ENCODE measurements around the gene UQCC5.
A peak's percentile ranks its signal among the peaks of the same experiment; 100 is the strongest.

The UQCC5 gene

DNA sequence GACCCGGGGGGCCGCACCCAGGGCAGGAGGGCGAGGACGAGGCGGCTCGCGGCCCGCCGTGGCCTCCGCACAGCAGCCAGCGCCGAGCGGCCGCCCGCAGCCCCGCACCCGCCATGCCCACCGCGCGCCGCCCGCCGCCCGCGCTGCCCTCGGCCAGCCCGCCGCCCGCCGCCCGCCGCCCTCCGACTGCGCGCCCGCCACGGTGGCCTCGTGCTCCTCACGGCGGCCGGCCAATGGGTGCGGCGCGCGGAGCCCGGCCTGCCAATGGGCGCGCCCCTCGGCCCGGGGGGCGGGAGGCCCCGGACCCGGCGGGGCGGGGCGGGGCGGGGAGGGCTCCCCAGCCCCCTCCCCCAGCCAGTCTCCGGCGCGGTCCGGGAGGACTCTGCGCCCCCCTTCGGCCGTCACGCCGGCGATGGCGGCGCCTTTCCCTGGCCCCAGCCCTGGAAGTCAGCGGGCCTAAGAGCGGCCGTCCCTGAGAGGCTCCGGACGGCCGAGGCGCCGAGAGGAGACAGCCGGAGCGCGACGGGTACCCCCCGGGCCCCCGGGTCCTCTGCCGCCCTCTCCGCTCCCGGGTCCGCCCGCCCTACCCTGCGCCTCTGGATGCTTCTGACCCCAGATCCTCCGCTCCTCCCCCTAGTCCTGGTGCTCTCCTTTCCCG, 2.7 kb upstream of the UQCC5 start, which contains the start of gene NT5DC2:
TSS of gene NT5DC2 (minus strand) at position 235 of the 658 bp plus-strand sequence. CDS start at position 115, 120 bp downstream.
- TF ChIP-seq, protein P1, sequence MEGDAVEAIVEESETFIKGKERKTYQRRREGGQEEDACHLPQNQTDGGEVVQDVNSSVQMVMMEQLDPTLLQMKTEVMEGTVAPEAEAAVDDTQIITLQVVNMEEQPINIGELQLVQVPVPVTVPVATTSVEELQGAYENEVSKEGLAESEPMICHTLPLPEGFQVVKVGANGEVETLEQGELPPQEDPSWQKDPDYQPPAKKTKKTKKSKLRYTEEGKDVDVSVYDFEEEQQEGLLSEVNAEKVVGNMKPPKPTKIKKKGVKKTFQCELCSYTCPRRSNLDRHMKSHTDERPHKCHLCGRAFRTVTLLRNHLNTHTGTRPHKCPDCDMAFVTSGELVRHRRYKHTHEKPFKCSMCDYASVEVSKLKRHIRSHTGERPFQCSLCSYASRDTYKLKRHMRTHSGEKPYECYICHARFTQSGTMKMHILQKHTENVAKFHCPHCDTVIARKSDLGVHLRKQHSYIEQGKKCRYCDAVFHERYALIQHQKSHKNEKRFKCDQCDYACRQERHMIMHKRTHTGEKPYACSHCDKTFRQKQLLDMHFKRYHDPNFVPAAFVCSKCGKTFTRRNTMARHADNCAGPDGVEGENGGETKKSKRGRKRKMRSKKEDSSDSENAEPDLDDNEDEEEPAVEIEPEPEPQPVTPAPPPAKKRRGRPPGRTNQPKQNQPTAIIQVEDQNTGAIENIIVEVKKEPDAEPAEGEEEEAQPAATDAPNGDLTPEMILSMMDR (IDR thresholded peaks at IDR 0.05; ENCODE audit: low read depth, low read length): peak; percentile 14
- DNase-seq (ENCODE audit: extremely low read depth, low read depth): peak; percentile 39

DNA sequence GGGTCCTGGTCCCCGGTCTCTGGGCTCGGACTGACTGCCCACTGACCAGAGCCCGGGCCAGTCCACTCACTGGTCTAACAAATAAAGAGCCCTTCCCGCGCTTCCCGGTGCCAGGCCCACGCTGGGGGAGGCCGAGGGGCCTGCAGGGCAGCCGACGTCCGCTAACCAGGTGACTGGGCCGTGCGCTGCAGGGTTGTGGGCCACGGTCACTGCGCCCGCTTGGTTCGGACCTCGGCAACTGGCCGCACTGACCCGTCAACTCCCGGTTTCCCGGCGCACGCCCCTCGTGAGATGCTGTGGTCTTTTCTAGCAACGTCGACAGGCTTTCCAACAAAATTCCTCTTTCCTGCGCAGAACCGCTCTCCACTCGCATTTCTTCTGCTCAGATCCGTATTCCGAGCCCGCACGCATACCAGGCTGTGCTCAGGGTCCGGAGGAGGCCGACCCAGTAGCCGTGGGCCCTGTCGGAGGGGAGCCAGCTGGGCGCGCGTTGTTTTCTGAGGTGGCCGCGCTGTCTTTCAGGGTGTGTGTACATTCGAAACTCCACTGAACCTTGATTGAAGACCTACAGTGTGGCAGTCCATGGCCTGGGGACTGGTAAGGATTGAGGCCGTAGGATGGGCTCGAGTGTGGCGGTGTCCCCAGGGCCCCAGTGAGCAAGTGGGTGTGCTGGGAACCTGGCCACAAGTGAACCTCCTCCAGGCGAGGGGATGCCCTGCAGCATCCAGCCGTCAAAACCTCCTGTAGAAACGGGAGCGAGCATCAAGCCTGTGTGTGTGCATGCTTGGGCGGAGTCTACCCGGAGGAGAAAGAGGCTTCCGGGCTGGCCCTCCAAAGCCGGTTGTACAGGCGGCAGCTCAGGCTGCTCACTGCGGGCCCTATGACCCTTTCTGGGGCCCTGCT, 1.9 kb upstream of the UQCC5 start:
- TF ChIP-seq, protein P1 (IDR thresholded peaks at IDR 0.05; ENCODE audit: low read depth, low read length): no peak
- no peak for DNase-seq (ENCODE audit: extremely low read depth, low read depth)

DNA sequence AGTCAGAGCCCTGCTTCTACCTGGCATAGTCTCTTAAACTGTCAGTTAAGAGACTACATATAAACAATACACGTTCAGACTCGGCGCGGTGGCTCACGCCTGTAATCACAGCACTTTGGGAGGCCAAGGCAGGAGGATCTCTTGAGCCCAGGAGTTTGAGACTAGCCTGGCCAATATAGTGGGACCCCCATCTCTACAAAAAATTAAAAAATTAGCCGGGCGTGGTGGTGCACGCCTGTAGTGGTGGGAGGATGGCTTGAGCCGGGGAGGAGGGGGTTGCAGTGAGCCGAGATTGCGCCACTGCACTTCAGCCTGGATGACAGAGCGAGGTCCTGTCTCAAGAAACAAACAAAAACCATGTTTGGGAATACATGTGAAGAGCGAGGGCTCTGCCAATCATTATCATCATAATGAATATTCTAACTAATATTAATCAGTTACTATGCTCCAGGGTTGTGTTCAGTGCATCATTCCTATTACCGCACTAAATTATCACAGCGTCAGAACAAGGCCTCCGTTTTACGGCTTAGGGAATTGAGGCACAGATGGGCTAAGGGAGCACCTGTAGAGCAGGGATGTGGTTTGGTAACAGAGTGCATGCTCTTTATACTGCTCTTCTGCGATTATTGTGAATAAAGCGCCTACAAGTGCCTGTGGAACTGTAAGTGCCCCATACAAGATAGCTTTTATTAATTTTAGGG, 844 bp upstream of the UQCC5 start:
- no peak for DNase-seq (ENCODE audit: extremely low read depth, low read depth)
- TF ChIP-seq, protein P1 (IDR thresholded peaks at IDR 0.05; ENCODE audit: low read depth, low read length): no peak

DNA sequence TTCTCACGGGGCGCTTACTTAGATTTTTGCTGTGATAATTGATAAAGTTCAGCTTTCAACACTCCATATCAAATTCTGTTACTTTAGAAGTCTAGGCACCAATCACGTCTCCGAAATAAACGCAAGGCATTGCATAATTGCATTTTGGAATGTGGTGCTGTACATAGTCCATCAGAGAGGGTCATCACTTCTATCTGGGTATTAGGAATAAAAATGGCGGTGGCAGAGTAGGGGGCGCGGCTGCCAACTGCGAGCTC, 365 bp upstream of the UQCC5 start:
- no peak for DNase-seq (ENCODE audit: extremely low read depth, low read depth)
- TF ChIP-seq, protein P1 (IDR thresholded peaks at IDR 0.05; ENCODE audit: low read depth, low read length): no peak

DNA sequence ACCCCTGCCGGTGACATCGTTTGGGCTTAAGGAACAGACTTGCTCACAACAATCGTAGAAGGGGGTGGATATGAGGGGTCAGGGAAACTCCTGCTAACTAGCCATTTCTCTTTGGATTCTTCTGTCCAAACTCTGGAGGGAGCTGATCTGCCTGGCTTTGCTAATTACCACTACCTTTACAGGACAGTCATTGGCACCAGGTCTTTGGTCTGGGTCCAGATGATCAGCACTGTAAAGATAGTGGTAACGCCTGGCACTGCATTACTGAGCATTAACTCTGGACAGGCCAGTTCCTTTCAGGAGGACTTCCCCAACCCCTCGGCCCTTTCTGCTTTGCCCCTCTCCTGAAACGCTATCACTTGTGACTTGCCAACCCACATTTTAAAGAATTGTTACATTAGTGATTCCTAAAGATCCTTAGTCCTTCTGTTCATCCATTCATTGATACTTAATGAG, 788 bp downstream of the UQCC5 start:
- TF ChIP-seq, protein P1 (IDR thresholded peaks at IDR 0.05; ENCODE audit: low read depth, low read length): no peak
- no peak for DNase-seq (ENCODE audit: extremely low read depth, low read depth)

DNA sequence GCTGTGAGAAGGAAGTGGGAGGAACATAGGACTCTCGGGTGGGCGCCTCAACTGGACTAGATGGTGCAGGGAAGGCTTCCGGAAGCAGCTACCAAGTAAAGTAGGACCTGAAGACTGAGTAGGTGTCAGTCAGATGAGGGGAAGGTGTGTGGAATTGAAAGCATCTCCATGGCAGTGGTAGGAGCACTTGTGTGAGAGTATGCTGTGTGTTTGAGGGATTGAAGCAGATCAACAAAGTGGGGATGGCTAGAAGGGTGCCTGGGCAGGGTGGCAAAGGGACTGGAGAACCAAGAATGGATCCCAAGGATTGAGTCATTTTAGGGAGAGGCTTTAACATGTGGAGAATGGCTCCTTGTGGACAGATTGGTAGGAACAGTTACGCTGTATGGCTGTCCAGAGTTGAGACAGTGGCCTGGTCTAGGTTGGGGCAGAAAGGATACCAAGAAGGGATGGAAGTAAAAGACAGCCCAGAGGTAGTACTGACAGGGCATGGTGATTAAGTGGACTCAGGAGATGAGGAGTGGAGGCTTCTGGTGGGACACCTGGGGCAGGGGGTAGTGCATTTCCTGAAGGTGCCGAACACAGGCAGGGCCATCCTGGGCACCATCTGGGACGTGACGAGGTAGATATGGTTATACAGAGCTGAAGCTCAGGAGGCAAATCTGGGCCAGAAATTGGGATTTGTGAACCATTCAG, 1.5 kb downstream of the UQCC5 start:
- no peak for DNase-seq (ENCODE audit: extremely low read depth, low read depth)
- TF ChIP-seq, protein P1 (IDR thresholded peaks at IDR 0.05; ENCODE audit: low read depth, low read length): no peak
